GM19351 (cell line): ENCODE measurements around the gene UHRF2.

ENCODE experiments used
- ATAC-seq: cut with Tn5 transposase; IDR thresholded peaks from one replicate; pipeline ENCODE4 v1.9.1; 2021; ENCODE audit warnings: mild to moderate bottlenecking, moderate library complexity; ENCODE audit not compliant: unreplicated experiment

Gene UHRF2

GRCh38 chr9:6552498-6553121 lies 139.6 kb downstream of the UHRF2 start:
- ATAC-seq, result no peak

GRCh38 chr9:6553866-6554265 lies 140.9 kb downstream of the UHRF2 start:
- no peak for ATAC-seq
